NCI-H345 treated with DMSO at 0.1 percent for 48 hours (cell line): ENCODE measurements around the gene TTLL1.
A peak's percentile ranks its signal among the peaks of the same experiment; 100 is the strongest.

Experiments used
- DNase-seq: peaks from one replicate; lab custom pipeline; 2025; ENCODE audit not compliant: unreplicated experiment; lab: John Stamatoyannopoulos, UW

The TTLL1 gene

DNA sequence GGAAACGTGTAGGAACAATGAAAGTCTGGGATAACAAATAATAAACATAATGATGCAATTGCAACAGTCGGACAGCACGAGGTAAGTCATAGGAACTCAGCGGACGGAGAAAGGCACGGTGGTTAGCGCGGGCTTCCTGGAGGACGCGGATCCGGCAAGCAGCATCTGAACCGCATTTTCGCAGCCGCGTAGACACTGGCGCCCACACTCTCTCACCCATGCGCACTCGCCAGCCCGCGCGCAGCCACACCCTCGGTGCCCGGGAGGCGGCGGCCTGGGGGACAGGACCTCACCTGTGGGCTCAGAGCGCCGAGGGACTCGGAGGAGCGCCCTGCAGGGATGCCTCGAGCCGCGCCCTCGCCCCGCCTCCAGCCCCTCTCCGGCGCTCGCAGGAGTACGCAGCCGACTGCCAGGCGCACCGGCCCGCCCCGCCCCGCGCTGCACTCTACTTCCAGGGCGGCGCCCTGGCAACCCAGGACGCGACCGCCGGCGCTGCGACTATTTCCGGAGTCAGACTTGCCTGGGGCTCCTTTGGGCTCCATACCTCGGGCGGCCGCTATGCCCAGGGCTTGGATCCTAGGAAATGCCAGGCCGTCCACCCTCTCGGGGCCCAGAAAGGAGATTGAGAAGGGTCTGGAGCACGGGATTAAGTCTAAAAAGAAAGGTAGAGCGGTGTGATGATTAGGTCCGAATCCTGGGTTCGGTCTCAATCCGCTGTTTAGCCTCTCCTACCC lies at the start of gene TTLL1:
TTLL1 (minus strand) TSS at position 408 of the 734 bp plus-strand sequence. CDS start 13,805 bp downstream, outside the sequence.
- peak; percentile 69 for DNase-seq

DNA sequence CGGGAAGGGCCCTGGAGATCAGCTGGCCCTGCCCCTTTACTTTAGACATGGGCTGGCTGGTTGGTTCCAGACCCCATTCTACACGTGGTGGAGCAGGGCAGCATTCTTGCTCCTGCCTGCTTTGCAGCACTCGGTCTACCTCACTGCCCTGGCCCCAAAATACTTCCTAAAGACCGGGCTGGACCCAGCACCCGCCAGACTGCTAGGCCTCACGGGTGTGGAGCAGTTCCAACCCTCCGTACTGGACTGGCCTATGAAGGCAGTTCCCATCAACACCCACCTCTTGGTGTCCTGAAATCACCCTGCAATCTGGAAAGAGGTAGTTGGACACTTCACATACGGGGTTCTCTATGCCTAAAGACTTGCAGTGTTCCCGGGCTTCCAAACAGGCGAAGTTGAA lies 47.6 kb upstream of the TTLL1 start:
- DNase-seq: no peak

DNA sequence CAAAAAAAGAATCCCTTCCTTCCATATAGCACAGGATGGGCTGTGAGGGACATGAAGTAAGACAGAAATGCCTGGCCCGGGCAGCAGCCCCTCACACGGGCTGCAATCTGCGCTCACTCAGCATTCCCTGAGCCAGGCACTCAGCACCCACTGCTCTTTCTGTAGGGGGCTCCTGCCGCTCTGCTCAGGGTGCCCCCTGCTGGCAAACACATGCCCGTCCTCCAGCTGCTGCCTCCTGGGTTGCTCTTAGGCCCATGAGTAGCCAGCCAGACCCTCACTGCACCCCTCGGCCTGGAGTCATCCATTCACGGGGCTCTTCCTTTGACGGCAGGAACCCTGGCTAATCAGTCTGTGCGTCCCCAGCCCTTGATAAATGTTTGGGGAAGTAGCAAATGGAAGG lies 47.1 kb upstream of the TTLL1 start:
- no peak for DNase-seq

DNA sequence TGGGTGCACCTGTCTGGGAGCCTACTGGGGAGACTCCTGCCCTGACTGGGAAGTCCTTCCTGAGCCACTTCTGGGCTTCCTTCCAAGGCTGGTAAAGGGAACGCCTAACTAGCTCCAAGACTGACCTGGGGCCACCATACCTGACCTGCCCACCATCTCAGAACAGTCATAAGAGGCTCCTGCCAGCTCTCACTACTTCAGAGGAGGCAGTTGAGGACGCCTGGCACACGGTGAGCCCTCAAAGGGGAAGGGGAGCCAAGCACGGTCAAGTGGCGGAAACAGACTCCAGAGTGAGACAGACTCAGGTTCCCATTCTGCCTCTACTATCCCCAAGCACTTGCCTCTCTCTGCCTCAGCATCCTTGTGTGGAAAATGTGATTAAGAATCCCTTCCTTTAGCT lies 46.4 kb upstream of the TTLL1 start:
- DNase-seq: no peak

DNA sequence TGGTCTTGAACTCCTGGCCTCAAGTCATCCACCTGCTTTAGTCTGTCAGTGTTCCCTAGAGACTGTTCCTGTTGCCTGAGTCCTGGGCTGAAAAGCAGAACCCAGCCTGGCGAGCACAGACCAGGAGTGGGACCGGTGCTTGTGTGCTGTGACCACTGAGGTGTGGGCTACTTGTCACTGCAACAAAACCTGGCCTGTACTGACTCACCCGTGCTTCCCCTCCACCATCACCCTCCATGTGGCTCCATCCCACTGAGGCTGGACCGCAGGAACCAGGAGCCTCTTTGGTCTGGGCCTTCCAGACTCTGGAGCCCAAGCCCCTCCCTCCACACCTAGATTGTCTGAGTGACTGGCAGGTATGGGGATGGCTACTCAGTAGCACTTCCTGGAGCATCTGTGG lies 45.4 kb upstream of the TTLL1 start:
- DNase-seq: no peak

DNA sequence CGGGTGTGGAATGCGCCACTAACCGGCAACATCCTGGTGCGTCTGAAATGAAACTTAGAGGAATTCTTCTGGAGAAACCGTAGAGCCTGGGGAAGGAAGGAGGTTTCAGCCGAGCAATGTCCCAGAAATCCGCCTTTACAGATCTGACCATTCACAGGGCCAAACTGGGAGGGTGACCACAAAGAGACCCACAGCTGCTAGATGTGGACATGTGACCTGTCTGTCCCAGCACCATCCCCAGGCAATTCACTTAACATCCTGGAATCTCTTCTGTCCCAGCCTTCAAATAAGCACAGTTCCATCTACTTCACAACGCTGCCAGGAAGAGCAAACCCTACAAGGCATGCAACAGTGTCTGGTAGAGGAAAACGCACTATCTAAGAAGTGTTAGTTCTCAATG lies 44.2 kb upstream of the TTLL1 start:
- no peak for DNase-seq

DNA sequence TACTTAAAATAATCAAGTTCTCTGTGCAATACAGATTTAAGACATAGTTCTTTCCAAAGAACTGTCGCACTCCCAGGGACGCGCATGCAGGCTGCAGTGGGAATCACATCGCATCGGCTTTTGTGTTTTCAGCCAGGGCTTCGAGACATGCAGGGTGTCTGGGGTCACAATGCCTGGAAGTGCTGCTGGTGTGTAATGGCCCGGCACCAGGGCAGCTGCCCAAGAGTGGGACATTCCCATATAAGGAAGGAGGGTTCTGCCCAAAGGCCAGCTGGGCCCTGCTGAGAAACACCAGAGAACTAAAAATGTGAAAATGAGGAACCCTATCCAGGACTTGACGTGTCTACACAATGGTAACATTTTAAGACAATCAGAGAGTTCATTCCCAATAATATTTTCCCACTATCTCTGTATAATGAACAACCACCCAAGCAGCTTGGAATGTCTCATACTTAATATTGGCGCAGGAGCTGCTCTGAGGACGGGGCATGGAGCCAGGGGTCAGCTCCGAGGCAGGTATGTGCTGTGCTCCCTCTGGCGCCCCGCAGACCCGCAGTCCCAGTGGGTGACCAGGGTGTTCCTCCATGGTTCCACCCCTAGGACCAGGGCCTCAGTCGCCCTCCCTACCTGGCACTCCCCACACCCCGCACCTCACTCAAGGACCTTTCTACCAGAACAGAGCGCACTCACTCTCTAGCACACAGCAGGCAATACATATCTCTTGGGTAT lies 42.7 kb upstream of the TTLL1 start:
- DNase-seq: no peak

DNA sequence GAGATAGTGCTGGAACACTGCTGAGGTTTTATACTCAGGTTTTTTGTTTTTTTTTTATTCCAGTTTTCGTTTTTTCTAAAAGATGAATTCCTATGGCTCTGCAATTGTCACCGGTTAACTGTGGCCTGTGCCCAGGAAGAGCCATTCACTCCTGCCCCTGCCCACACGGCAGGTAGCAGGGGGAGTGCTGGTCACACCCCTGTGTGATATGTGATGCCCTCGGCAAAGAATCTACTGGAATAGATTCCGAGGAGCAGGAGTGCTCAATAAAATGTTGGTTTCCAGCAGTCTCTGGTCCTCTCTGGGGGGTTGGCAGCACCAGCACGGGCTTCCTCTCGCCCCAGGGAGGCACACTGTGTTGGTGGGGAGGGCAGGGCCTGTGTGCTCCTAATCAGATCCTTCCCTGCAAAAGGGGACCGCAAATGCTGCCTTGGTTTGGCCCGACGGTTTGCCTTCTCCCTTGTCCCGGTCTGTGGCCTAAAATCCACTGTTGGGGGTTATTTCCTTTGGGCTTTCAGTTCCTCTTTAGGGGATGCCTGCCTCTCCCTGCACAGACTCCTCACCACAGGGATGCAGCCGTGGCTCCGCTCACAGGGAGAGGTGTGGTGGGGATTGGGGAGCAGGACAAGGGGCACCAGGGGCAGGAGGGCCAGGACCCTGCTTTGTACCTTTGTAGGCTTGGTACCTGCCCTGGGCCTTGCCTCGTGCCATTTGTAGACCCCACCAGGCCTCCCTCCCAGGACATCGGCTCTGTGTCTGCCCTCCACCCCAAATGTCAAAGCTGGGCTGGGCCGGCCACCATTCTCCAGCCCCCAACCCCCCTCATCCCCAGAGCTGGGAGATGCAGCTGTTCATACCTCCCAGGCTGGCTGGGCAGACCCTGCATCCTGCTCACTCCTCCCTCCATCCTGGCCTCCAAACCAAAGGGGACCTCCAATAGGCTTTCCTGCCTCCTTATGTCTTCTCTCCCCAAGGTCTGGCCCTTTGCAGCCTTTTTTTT lies 40.5 kb upstream of the TTLL1 start:
- DNase-seq: peak; percentile 88

DNA sequence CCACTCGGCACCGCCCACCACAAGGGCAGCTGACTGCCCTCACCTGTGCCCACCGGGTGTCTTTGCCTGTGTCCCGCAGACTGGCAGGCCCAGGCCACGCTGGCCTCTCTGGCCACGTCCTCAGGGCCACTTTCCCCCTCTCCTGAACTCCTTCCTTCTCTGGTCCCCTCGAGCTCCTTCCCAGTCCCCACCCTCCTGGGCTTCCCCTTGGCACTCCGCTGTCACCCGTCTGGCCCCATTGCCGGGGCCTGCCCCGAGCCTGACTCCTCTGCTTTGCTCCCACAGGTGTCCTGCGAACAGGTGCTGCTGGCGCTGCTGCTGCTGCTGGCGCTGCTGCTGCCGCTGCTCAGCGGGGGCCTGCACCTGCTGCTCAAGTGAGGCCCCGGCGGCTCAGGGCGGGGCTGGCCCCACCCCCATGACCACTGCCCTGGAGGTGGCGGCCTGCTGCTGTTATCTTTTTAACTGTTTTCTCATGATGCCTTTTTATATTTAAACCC lies 39.8 kb upstream of the TTLL1 start:
- peak; percentile 88 for DNase-seq

DNA sequence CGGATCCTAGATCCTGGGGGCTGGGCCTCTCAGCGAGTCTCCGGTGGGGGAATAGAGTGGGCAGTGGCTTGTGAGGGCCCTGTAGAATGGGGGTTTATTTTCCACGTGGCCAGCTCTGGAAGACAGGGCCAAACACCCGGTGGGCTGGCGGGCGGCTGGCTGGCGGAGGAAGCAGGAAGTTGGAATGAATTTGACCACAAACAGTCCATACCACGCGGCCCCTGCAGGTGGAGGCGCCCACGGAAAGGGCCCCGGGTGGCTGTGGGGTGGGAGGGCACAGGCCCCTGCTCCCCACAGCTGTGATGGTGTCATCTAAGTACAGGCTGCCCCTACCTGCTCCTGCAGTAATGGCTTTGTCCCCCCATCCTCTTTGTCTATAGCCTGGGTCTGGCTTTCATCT lies 38.9 kb upstream of the TTLL1 start:
- no peak for DNase-seq

DNA sequence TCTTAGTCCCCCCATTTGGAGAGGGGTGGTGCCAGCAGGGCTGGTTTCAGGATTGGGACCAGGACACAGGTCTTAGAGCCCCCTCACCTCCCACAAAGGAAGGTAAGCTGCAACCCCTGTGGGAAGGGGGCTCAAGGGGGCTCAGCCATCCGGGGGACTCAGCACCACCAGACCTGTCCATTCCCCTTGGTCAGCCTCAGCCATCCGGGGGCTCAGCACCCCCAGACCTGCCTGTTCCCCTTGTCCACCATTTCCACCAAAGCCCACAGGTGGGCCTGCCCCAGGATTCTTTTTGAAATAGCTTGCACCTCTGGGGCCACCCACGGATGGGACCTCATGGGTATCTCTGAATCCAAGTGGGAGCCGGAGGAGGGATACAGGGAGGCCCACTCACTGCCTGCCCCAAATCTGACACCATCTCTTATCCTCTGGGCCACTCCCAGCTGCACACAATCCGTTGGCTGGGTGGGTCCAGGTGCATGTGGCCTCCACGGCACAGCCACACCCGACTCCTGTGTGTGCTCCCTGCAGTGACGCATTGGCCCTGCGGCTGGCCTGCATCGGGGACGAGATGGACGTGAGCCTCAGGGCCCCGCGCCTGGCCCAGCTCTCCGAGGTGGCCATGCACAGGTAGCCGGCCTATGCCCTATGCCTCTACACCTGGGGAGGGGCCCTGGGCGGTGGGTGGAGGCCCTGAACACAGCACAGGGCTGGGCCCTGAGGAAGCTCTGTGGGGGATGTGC lies 38.1 kb upstream of the TTLL1 start:
- DNase-seq: no peak

DNA sequence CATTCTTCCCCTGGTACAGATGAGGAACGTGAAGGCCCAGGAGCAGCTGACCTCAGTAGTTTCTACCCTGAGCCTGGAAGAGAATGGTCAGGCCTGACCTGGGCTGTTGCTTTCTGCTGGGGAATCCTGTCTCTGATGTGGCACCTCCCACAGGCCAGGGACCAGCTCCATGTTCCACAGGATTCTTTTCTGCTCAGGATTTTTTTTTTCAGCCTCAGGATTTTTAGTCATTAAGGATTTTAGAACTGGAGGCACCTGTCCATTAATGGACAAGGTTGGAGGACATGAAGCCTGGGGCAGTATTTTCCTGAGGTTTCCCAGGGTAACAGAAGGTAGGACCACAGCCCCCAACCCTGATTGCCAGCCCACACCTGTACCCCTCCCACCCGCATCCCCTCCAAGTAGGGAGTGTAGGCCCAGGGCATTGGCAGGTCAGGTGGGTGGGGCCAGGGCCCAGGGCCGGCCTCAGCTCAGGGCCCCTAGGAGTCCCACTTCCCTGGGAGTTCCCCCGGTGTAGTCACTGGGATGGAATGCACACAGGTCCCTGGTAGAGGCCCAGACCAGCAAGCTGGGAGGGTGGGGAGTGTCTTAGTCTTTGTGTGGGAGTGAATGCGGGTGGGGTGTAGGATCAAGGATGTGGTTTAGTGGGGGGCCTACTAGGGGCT lies 37.4 kb upstream of the TTLL1 start:
- DNase-seq: no peak

DNA sequence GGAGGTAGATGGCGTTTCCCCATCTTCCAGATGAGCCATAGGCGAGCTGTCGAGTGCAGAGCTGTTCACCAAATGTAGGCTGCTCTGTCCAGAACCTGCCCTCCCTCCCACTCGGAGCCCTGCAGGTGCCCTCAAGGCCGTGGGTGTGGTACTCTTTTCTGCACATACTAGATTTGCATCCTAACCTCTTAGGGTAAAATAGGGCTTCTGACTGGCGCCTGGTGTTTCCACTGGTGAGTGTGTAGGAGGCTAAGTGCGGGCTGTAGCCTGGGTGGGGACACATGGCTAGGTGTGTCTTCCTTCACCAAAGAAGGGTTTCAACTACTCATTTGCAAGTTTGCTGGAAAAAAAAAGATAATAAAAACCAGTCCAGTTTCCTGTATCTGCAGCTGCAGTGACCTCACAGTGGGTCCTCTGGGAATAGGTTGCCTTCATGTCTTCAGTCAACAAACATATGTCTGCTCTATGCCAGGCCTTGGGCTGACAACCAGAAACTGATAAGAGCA lies 29.8 kb upstream of the TTLL1 start:
- peak; percentile 10 for DNase-seq

DNA sequence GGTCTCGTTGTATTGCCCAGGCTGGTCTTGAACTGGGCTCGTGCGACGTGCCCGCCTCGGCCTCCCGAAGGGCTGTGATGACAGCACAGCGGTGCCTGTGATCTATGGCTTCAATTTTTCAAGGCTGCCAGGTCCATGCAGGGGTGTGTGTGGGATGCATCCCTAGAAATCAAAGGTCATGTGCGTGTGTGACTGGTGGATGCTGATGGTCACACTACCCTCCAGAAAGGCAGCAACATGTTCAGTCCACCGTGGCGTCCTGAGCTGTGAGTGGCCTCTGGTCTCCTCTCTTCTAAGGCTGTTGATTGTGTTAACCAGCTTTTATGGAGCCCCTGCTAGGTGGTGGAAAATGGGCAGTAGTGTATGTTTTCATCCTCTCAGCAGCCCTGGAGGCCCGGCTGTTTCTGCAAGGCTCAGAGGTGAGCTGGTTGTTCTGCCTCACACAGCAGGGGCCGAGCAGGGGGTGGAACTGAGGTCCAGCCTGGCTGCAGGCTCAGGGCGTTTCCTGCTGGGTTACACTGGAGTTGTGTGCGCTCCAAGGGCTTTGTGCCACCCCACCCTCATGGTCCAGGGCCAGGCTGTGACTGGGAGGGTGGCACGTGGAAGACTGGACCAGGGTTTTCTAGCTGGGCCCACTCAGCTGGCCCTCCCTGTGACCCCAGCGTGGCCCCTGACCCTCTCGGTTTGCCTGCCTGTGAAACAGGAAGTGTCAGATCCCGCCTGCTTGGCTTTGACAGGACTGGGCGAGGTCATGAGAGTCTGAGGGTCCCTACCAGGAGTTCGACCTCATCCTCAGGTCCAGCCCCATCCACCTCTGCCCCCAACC lies 29.0 kb upstream of the TTLL1 start:
- no peak for DNase-seq

DNA sequence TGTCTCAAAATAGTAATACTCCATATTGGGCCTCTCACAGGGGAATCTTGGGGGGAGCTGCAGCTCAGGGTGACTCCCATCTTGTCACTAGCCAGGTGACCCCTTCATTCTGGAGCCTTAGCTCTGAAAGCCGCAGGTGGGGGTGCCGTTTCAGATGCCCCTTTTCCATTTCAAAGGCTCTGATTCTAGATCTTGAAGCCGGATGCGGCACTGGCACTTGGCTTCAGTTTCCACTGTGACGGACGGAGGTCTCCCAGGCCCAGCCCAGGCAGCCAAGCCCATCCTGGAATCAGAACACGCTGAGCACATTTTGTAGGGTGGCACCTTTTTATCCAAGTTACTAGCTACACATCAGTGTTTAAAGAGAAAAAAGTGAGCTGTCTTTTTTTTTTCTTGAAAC lies 27.7 kb upstream of the TTLL1 start:
- DNase-seq: no peak

DNA sequence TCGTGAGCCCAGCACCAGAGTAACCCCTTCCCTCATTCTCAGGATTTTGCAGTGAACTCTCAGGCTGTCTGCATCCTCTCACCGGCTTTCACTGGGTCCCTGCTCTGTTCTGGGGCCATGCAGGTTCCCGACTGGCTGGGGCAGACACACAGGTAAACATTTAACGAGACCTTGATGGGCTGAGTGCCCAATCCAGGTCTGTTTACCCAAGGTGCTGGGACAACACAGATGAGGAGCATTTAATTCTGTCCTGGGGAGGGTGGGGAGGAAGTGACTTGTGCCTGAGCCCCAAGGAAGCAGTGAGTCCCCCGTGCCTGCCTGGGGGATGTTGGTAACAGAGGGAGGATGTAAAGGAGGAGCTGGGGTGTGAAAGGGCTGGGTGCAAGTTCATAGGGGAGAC lies 25.8 kb upstream of the TTLL1 start:
- no peak for DNase-seq

DNA sequence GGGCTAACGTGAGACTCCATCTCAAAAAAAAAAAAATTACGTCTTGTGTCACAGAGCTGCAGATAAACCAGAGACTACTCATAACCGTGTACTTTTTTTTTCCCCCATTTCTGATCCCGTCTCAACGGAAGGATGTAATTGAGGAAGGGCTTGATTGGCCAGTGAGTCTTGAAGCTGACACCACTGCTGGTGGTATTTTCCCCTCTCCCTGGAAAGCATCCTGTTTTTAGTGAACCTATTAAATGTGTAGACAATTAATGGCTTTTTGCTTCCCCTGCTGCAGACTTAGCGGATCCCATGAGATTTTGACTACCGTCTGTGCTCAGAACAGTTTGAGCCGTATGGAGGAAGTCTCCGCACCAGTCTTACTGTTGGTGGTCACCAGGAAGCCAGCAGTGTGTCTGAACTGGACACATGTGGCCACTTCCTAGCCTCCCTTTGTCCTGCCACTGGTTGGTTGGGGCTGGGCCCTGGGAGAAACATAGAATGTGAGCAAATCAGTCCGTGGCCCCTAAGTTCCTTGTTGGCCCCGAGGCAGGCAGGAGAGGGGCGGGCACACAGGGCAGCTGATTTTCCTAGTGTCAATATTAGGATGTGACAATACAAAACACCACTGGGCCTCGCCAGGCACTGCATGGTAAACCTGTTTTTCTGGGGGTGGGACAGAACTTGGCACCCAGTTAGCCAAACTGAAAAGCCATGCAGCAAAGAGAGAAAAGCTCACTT lies 24.5 kb upstream of the TTLL1 start:
- DNase-seq: no peak

DNA sequence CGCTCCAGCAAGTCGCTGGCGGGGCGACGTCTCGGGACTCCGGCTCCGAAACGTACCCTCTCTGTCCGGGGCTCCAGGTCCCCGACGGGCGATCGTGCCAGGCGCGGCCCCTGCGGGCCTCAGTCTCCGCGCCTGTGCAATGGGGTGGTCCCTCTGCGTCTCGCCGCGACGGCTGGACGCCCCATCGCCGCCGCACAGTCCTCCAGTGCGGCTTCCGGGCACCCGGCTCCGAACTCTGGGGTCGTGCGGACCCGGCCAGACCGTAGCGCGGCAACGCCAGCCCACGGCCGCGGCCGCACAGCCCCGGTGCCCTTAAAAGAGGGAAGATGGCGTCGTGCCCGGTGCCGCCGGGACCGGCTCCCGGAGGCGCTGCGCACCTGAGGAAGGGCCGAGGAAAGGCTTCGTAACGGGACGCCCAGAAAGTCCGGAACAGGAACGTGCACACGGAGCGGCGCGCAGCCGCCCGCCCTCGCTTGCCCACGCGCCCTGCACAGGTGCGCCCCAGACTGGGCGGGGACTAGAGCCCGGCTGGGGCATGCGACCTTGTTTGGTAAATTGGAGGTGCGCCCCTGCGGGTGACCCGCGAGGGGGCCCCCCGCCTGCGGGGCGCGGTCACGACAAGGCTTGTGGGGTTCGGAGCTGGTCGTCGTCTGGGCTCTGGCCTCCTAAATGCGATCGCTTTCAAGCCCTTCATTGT lies 21.9 kb upstream of the TTLL1 start:
- DNase-seq: no peak
